Measurements from ENCODE around the gene CCNG2. TPM values are rescaled to one million over a fixed set of nuclear protein-coding genes. Genes with fewer than 3 reads are reported as not detected.
A peak's percentile ranks its signal among the peaks of the same experiment; 100 is the strongest.

Gene CCNG2
- total RNA-seq, 1 donor from 2014 or later, result 115 TPM

GRCh38 chr4:77175201-77175611, 18.2 kb downstream of the CCNG2 start:
- peaks cover 3% of the 10 kb centered on the region for H3K27me3 Mint-ChIP-seq (ENCODE audit: unreplicated experiment)
- no peaks in the 10 kb centered on the region for H3K9me3 Mint-ChIP-seq (ENCODE audit: unreplicated experiment)
- DNase-seq, result no peak
- peaks cover 20% of the 10 kb centered on the region for H3K4me1 Mint-ChIP-seq (ENCODE audit: low read depth, unreplicated experiment)
- no peaks in the 10 kb centered on the region for H3K36me3 Mint-ChIP-seq (ENCODE audit: unreplicated experiment)
- TF ChIP-seq CTCF (IDR thresholded peaks at IDR 0.05; ENCODE audit: partially characterized antibody, unreplicated experiment), result no peak
- peak overlapping the region; percentile 31 for H3K4me3 Mint-ChIP-seq (ENCODE audit: unreplicated experiment)
- H3K27ac Mint-ChIP-seq (ENCODE audit: unreplicated experiment), result no peak overlapping the region

- DNase-seq, result no peak
- peaks cover 22% of the 10 kb centered on the region for H3K4me1 Mint-ChIP-seq (ENCODE audit: low read depth, unreplicated experiment)
- H3K9me3 Mint-ChIP-seq (ENCODE audit: unreplicated experiment), result no peaks in the 10 kb centered on the region
- peaks cover 3% of the 10 kb centered on the region for H3K27me3 Mint-ChIP-seq (ENCODE audit: unreplicated experiment)
- TF ChIP-seq CTCF (IDR thresholded peaks at IDR 0.05; ENCODE audit: partially characterized antibody, unreplicated experiment), result no peak
- no peaks in the 10 kb centered on the region for H3K36me3 Mint-ChIP-seq (ENCODE audit: unreplicated experiment)
- peak overlapping the region; percentile 88 for H3K27ac Mint-ChIP-seq (ENCODE audit: unreplicated experiment)
- H3K4me3 Mint-ChIP-seq (ENCODE audit: unreplicated experiment), result no peak overlapping the region
Observed at GRCh38 chr4:77176640-77177039, 19.6 kb downstream of the CCNG2 start.

GRCh38 chr4:77177199-77177598, 20.2 kb downstream of the CCNG2 start:
- Mint-ChIP-seq H3K9me3 (ENCODE audit: unreplicated experiment) (no peaks in the 10 kb centered on the region), H3K36me3 (ENCODE audit: unreplicated experiment) (no peaks in the 10 kb centered on the region), H3K4me3 (ENCODE audit: unreplicated experiment) (no peak overlapping the region), H3K27me3 (ENCODE audit: unreplicated experiment) (peaks cover 3% of the 10 kb centered on the region), H3K4me1 (ENCODE audit: low read depth, unreplicated experiment) (peaks cover 22% of the 10 kb centered on the region), H3K27ac (ENCODE audit: unreplicated experiment) (peak overlapping the region; percentile 88)
- TF ChIP-seq CTCF (IDR thresholded peaks at IDR 0.05; ENCODE audit: partially characterized antibody, unreplicated experiment), result no peak
- no peak for DNase-seq

GRCh38 chr4:77178560-77178959, 21.6 kb downstream of the CCNG2 start:
- DNase-seq, result no peak
- TF ChIP-seq CTCF (IDR thresholded peaks at IDR 0.05; ENCODE audit: partially characterized antibody, unreplicated experiment), result no peak
- peak overlapping the region; percentile 13 for H3K27ac Mint-ChIP-seq (ENCODE audit: unreplicated experiment)
- peaks cover 22% of the 10 kb centered on the region for H3K4me1 Mint-ChIP-seq (ENCODE audit: low read depth, unreplicated experiment)
- no peaks in the 10 kb centered on the region for H3K36me3 Mint-ChIP-seq (ENCODE audit: unreplicated experiment)
- H3K4me3 Mint-ChIP-seq (ENCODE audit: unreplicated experiment), result no peak overlapping the region
- no peaks in the 10 kb centered on the region for H3K9me3 Mint-ChIP-seq (ENCODE audit: unreplicated experiment)
- H3K27me3 Mint-ChIP-seq (ENCODE audit: unreplicated experiment), result peaks cover 3% of the 10 kb centered on the region

GRCh38 chr4:77179519-77179918, 22.5 kb downstream of the CCNG2 start:
- H3K36me3 Mint-ChIP-seq (ENCODE audit: unreplicated experiment), result no peaks in the 10 kb centered on the region
- H3K9me3 Mint-ChIP-seq (ENCODE audit: unreplicated experiment), result no peaks in the 10 kb centered on the region
- TF ChIP-seq CTCF (IDR thresholded peaks at IDR 0.05; ENCODE audit: partially characterized antibody, unreplicated experiment), result no peak
- peaks cover 22% of the 10 kb centered on the region for H3K4me1 Mint-ChIP-seq (ENCODE audit: low read depth, unreplicated experiment)
- H3K27me3 Mint-ChIP-seq (ENCODE audit: unreplicated experiment), result peaks cover 3% of the 10 kb centered on the region
- H3K27ac Mint-ChIP-seq (ENCODE audit: unreplicated experiment), result no peak overlapping the region
- H3K4me3 Mint-ChIP-seq (ENCODE audit: unreplicated experiment), result no peak overlapping the region
- no peak for DNase-seq

Measured in glutamatergic neuron (in vitro differentiated cells).